SIG-M5 (cell line): ENCODE data around the gene HSF2.

Experiments
- DNase-seq: peaks from one replicate; lab custom pipeline; 2025; lab: John Stamatoyannopoulos, UW

Gene HSF2

DNA sequence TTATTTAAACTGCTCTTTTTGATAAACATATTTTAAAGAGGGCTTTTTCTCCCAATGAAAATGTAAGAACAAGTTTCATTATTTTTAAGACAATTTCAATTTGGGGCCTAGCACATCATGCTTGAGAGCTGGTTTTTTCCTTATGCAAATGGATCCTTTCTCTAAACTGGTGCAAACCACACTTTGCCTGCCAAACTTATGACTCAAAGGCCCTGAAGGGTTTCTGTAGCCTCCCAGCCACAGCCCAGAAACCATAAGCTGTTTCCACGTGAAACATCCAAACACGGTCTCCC lies 451 bp upstream of the HSF2 start:
- DNase-seq: no peak

DNA sequence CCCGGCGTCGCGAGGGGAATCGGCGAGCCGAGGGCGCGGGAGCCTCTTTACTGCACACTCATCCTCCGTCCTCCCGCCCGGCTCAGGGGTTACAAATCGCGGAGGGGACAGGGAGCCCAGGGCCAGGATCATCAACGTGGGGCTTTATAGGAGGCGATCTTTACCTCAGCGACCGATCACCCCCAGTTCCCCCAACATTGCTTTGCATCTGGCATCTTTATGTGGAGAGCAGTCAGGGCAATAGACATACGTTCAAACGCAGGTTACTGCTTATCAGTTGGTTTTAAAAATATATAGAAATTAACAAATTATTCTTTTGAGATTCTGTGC lies 634 bp downstream of the HSF2 start:
- no peak for DNase-seq

DNA sequence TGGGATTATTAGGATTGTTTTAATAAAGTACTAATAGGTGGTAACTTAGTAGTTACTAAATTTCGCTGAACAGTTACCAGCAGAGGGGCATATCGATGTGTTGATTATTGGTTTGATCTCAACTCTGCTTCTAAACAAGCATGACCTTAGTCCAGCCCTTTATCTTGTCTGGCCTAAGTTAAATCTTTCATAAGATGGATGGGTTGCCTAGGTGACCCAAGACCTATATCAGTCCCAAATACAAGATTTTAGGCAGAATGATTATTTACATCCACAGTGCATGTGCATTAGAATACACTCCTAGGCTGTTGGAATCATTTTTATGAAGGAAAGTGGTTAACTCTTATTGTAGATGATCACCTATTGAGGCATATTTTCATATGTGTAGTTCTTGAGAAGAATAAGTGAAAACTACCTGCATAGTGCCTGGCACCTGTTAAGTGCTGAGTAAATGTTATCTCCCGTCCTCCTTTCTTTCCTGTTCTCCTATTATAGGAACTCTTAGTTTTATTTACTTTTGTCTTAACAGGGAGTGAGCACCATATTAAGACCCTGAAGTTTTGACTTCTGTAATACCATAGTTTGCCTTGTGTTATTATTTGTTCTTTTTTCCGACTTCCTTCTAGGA lies 1.1 kb downstream of the HSF2 start:
- no peak for DNase-seq

DNA sequence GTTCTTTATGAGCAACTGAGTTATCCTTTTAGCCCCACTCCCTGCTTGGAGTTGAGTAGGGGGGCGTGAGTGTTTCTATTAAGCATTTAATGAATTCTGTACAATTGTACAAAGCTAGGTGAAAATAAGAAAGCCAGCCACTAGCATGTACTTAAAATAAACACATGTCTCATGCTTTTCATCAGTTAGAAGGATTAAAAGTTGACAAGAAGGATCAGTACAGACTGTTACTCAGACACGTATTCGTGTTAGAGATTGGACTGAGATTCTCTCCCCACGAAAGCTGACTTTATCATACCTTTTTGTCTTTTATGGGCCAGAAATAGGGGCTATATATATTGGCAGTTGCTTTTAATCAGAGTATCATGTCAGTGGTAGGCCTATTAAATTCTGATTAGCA lies 1.7 kb downstream of the HSF2 start:
- no peak for DNase-seq

DNA sequence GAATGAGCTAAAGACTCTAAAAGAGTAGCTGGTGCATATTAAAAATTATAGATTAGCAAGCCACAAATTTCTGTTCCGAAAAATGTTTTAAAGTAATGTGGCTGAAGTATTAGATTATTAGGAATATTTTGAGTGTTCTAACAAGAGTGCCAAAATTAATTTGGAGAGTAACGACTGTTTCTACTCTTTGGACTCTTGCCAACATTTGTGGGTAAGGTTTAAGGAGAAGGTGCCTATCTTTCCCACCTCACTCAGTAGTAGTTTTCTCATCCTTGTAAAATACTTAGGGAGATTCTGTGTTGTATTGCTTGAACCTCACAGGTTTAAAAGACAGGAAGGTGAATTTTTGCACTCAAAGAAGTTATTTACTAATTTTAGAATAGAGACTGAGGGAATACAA lies 5.0 kb downstream of the HSF2 start:
- DNase-seq: no peak

DNA sequence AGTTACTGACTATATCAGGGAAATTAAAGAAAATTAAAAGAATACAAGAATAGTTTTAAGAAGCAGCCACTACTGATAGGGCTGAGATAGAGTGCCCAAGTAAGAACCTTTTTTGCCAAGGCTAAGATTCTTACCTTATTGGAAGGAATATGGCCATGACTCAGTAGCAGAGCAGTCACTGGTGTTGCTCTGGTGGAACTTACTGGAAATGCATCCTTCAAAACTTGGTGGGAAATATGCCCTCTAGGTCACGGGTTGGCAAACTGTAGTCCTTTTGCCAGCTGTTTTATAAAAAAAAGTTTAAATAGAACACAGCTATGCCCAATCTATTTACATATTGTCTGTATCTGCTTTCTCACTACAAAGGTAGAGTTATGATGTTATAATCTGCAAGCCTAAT lies 6.0 kb downstream of the HSF2 start:
- no peak for DNase-seq

DNA sequence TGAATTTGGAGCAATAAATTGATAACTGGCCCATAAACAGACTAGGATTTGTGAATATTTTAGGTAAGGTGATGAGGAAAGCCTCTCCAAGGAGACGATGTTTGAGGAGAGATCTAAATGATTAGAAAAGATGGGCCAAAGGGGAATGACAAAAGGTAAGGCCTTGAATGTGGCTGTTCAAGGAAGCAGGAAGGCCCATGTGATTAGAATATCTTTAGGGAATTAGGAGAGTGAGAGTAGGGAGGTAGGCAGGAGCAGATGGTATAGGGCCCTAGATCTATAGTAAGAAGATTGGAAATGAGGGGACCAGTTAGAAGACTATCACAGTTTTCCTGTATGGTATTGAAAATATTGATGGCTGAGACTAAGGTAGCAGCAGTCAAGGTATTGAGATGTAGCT lies 6.7 kb downstream of the HSF2 start:
- DNase-seq: no peak

DNA sequence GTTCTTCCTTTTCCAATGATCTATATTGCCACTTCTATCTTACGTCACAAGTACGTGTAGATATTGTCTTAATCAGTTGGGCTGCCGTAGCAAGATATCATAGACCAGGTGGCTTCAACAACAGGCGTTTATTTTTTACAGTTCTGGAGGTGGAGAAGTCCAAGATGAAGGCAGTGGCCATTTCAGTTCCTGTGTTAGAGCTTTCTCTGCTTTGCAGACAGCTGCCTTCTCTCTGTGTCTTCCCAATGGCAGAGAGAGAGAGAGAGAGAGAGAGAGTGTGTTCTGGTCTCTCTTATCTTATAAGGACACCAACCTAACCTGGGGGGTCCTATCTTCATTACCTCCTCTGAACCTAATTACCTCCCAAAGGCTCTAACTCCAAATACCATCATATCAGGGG lies 8.3 kb downstream of the HSF2 start:
- no peak for DNase-seq

DNA sequence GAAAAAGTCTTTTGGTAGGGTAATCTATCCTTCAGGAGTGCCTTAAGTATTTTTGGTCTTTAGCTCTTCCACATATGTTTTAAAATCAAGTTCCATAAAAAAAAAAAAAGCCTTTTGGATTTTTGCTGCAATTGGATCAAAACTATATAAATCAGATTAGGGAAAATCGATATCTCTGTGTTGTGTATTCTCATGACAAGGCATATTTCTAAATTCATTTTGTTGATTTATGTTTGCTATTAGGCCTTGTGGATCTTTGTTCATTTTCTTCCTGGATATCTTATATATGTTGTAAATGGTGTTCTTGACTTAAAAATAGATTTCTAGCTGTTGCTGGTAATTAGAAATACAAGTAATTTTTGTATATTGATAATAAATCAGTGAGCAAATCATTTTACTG lies 8.8 kb downstream of the HSF2 start:
- DNase-seq: no peak

DNA sequence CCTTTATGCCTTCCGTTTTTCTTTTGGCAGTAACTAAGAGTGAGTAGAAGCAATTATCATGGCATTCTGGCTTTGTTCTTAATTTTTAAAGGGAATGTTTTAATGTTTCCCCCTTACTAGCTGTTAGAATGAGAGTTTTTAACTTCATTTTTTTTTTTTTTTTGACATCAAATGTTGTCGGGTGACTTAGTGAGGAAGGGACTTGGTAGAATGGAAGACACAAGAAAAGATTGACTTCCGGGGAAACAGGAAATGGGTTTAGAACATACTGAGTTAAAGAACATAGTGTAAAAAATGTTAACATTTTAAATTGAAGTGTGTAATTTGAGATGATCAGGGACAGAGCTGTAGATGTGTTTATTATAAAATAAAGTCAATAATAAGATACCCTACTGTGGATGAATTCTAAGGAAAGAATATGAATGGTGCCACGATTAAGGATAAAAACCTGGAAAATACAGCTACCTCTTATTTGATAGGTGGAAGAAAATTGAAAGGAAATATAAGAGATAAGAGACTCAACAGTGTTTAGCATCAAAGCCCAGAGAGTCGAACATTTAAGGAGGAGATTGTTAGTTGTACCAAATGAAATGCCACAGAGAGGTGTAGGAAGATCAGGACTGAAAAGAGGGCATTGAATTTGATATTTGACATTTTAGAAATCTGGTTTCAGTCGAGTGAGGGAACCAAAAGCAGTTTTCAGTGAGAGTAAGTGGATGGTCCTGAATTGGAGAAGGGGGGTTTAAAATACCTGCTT lies 9.4 kb downstream of the HSF2 start:
- no peak for DNase-seq

DNA sequence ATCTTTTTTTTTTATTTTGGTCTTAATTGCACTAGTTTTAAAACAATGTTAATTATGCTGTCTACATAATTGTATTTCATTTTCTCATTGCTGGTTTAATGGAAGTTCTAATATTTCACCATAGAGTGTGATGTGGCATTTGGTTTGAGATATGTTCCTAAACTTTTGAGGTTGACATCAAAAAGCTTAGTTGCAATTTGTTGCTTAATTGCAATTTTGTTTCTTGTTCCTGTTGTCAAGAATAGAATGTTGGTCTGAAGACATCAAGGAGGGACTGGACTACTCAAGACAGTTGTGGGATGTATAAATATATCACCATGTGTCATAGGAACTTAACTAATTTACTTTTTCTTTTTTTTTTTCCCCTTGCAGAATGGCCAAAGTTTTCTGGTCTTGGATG lies 12.5 kb downstream of the HSF2 start:
- DNase-seq: no peak

DNA sequence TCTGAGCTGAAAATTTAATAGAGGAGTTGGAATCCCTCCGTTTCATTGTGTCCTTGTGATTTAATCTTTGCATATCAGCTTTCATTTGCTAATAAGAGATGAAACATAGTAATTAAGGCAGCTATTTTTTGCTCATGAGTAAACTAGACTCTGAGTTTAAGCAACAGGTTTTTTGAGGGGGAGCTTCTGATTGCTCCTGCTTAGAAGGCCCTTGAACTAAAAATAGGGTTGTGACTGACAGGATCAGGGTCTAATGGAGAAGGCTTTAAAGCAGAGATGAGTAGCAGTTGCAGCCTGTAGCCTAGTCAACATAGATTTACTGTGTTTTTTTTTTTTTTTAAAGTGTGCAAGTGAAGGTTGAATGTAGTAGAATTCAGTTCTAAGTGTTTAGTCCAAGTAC lies 17.4 kb downstream of the HSF2 start:
- DNase-seq: no peak

DNA sequence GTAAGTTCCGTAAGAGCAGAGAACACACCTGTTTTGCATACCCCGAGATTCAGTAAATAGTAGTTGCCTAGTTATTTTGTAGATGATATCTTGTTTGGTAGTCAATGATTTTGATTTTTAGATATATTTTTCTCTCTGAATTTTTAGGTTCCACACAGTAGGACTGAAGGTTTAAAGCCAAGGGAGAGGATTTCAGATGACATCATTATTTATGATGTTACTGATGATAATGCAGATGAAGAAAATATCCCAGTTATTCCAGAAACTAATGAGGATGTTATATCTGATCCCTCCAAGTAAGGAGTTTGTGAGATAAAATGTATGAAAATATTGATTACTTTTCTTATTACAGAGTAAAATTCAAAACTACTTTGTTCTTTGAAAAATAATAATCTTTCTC lies 22.6 kb downstream of the HSF2 start:
- DNase-seq: no peak

DNA sequence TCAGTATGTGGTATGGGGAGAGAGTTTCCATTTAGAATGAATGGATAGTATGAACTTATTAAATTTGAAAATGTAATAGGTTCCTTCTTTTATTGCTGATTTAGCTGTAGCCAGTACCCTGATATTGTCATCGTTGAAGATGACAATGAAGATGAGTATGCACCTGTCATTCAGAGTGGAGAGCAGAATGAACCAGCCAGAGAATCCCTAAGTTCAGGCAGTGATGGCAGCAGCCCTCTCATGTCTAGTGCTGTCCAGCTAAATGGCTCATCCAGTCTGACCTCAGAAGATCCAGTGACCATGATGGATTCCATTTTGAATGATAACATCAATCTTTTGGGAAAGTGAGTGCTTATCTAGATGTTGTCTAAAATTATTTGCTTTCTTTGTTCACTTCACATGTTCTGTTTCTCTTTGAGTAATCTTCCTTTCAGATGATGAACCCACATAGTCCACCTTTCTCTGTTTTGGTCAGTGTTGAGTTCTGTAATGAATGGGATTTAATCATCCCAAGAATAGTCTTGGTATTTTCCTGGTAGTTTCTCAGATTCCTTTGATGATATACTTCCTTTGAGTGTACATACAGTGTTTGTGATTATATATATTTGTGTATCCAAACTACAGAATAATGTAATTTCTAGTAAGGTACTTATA lies 23.3 kb downstream of the HSF2 start:
- DNase-seq: no peak

DNA sequence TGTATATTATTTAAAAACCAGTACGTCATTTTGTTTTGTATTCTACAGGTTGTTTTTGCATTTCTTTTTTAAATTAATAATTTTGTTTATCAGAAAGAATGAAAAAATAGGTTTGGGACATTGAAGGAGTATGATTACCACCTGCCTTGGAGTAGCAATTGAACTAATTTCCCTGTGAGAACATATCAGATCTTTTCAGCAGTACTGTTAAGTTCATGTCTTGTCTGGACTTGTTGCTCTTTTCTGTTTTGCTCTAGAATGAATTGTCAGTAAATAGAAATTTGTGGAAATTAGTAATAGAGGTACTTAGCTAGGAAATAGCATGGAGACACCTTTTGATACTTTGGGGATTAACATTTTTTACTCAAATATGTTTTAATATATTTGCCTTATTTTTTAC lies 24.3 kb downstream of the HSF2 start:
- no peak for DNase-seq

DNA sequence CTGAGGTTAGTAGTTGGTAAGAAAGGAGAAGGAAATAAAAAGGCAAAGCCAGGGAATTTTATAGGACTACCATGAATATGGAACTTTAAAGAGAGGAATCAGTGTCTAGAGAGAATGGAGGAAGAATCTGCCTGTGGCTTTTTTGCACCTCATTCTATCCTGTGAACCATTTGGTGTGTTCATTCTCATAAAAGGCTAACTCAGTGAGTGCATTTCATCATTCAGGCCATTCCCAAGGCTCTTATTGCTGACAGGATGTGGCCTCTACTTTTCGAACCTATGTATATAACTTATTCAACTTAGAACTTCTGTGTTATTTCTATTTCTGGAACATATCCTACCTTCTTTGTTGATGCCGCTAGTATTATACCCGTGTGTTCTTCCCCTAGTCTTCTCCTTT lies 27.1 kb downstream of the HSF2 start:
- DNase-seq: no peak

DNA sequence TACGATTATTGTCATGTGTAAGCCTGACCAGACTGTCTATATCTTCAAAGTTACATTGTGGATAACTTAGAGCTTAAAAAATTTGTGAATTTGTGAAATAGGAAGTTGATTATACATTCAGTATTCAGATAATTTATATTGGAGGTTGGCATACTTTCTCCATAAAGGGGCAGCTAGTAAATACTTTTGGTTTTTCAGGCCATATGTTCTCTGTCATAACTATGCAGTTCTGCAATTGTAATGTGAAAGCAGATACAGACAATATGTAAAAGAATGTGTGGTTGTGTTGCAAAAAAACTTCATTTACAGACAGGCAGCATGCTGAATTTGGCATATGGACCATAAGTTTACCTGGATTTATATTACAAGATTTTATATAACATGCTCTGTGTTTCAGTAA lies 29.3 kb downstream of the HSF2 start:
- no peak for DNase-seq

DNA sequence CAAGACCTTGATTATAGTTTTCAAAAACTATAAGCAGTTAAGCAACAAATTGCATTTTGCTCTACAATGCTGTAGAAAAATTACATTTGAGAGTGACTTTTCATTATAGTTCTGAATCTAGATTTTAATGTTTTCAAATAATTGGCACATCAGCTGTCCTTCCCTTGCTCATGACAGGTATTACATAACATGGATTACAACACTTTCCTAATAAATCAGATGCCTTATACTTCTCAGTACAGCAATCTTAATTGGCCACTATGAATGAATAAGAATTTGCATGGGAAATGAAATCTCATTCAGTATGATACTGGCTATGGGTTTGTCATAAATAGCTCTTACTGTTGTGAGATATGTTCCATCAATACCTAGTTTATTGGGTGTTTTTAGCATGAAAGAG lies 29.9 kb downstream of the HSF2 start:
- no peak for DNase-seq

DNA sequence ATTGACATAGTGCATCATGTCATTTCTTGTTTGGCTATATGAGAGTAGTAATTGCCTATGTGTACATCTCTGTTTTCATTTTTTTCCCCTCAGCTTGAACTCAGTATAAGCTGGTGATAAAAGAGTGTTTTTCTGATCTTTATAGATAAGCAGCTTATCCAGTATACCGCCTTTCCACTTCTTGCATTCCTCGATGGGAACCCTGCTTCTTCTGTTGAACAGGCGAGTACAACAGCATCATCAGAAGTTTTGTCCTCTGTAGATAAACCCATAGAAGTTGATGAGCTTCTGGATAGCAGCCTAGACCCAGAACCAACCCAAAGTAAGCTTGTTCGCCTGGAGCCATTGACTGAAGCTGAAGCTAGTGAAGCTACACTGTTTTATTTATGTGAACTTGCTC lies 32.3 kb downstream of the HSF2 start:
- no peak for DNase-seq

DNA sequence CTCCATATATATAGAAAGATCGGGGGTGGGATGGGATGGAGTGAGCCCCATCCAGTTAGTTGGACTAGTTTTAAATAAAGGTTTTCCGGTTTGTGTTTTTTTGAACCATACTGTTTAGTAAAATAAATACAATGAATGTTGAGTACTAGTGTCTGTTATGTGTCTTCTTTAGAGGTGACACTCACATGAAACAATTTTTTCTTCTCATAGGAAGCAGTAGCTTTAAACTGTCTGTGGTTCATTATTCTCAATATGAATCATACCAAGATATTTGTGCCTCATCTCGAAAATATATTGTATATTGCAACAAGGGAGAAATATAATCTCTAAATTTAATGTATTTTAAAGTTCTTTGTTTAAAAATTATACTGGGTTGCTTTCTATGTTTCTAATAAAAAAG lies 33.4 kb downstream of the HSF2 start:
- no peak for DNase-seq

DNA sequence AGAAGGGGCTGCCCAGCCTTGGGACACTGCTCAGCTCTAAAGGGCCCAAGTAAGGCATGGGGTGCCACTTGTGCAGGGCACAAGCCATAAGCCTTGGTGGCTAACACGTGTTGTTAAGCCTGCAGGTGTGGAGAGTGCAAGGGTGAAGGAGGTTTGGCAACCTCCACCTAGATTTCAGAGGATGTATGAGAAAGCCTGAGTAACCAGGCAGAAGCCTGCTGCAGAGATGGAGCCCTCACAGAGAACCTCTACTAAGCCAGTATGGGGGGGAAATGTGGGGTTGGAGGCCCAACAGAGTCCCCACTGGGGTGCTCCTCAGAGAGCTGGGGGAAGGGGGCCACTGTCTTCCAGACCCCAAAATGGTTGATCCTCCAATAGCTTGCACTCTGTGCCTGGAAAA lies 39.5 kb downstream of the HSF2 start:
- no peak for DNase-seq

DNA sequence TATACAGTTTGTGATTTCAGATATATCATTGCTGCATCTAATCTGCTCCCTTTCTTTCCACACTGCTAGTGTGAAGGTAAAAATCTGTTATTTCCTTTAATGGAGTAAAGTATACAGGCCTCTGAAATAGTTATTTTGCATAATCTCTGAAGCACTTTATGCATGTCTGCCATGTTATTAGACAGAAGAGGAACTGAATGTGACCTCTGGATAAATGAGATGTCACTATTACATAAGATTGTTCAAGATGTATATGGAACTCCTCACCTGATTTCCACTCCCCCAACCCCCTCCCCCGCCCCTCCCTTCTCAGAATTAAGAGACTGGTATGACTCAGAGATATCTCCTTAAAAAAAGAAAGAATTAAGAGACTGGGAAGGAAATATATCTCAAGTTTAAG lies 45.8 kb downstream of the HSF2 start:
- no peak for DNase-seq

DNA sequence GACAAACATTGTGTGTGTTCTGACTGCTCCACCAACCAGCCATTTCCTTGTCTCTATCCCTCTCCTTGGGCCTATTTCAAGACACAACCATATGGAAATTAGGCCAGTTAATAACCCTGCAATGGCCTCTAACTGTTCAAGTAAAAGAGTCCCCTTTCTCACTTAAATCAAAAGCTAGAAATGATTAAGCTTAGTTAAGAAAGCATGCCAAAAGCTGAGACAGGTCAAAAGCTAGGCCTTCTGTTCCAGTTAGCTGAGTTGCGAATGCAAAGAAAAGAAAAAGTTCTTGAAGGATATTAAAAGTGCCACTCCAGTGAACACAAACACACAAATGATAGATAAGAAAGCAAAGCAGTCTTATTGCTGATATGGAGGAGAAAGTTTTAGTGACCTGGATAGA lies 49.6 kb downstream of the HSF2 start:
- DNase-seq: no peak

DNA sequence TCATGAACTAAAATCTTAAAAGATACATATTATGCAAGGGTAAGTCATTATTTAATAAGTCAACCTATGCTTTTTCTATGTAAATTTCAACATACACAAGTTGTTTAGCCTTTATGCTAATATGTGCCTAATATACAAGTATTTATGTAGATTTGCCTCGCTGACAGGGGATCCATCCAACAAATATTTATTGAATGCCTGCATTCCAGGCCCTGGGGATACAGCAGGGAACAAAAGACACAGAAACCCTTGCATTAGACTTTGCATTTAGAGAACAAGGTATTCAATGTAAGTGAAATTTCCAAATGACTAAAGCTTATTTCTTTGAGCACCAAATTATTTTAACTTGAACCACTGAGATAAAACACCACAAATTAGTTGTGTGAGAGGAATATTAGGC lies 53.1 kb downstream of the HSF2 start:
- no peak for DNase-seq
